Mammary epithelial cell (primary cell): ENCODE measurements around the gene CCDC185.

ENCODE experiments used
- EZH2 ChIP-seq: IDR thresholded peaks from 2 replicates; pipeline ENCODE4 v1.6.1; 2012; ENCODE audit warnings: low read length, inconsistent platforms, borderline replicate concordance
- TF ChIP-seq, protein P1 (sequence below), 2 donors: IDR thresholded peaks in 1 of 2; conservative IDR thresholded peaks in 1 of 2; 2 replicates each; pipeline ENCODE4 v1.5.1; 2011 to 2012; ENCODE audit warnings: inconsistent platforms in 2 of 2, low read length in 2 of 2, mild to moderate bottlenecking in 2 of 2, control low read depth in 1 of 2, low read depth in 1 of 2; ENCODE audit not compliant: insufficient read depth in 1 of 2; ENCODE audit errors: extremely low read depth in 1 of 2

DNA sequence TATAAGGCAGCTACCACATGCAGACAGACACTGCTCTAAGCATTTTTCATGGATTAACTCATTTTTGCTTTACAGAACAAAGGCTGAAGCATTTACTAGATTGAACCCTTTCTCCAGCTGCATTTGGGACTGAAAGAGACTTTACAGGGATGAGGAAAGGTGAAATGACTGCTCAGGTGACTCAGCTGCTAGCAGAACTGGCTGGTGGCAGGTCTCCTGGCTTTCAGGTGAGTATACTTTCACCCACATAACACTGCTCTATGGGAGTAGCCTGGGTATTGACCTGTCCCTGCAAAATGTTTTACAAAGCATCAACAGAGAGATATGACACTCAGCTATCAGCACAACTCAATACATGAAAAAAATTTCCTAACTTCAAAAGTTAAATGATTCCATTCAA, 2.6 kb upstream of the CCDC185 start:
- TF ChIP-seq, protein P1, sequence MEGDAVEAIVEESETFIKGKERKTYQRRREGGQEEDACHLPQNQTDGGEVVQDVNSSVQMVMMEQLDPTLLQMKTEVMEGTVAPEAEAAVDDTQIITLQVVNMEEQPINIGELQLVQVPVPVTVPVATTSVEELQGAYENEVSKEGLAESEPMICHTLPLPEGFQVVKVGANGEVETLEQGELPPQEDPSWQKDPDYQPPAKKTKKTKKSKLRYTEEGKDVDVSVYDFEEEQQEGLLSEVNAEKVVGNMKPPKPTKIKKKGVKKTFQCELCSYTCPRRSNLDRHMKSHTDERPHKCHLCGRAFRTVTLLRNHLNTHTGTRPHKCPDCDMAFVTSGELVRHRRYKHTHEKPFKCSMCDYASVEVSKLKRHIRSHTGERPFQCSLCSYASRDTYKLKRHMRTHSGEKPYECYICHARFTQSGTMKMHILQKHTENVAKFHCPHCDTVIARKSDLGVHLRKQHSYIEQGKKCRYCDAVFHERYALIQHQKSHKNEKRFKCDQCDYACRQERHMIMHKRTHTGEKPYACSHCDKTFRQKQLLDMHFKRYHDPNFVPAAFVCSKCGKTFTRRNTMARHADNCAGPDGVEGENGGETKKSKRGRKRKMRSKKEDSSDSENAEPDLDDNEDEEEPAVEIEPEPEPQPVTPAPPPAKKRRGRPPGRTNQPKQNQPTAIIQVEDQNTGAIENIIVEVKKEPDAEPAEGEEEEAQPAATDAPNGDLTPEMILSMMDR (conservative IDR thresholded peaks at IDR 0.05 in 1 of 2, IDR thresholded peaks at IDR 0.05 in 1 of 2; ENCODE audit: extremely low read depth in 1 of 2, insufficient read depth in 1 of 2, low read depth in 1 of 2, low read length in 2 of 2), result no peak
- no peak for TF ChIP-seq EZH2
